ENCODE data around the gene ZNF134. TPM values are rescaled to one million over a fixed set of nuclear protein-coding genes. Genes with fewer than 3 reads are reported as not detected.

The ZNF134 gene
- total and polyA plus RNA-seq, 10 donors = 3.7 to 30.7 (median 19.6) TPM

DNA sequence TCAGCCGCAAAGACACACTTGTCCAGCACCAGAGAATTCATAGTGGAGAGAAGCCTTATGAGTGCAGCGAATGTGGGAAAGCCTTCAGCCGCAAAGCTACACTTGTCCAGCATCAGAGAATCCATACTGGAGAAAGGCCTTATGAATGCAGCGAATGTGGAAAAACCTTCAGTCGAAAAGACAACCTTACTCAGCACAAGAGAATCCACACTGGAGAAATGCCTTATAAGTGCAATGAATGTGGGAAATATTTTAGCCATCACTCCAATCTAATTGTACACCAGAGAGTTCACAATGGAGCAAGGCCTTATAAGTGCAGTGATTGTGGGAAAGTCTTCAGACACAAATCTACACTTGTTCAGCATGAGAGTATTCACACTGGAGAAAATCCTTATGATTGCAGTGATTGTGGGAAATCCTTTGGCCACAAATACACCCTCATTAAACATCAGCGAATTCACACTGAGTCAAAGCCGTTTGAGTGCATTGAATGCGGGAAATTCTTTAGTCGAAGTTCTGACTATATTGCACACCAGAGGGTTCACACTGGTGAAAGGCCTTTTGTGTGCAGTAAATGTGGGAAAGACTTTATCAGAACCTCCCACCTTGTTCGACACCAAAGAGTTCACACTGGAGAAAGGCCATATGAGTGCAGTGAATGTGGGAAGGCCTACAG, 6.8 kb downstream of the ZNF134 start:
- TF ChIP-seq CTCF (IDR thresholded peaks at IDR 0.05 in 8 of 11, conservative IDR thresholded peaks at IDR 0.05 in 3 of 11) (no peak), POLR2A (IDR thresholded peaks at IDR 0.05) (no peak), POLR2AphosphoS5 (IDR thresholded peaks at IDR 0.05) (no peak)
- Histone ChIP-seq H3K36me3 (peaks cover 61 to 95% (median 80%) of the 10 kb centered on the region in 6 donors), H3K27ac (no peak overlapping the region), H3K4me1 (no peaks in the 10 kb centered on the region), H3K9me3 (peaks cover 54 to 100% (median 100%) of the 10 kb centered on the region in 8 donors), H3K4me3 (peak overlapping the region in 1 of 8 donors; percentile 91), H3K27me3 (replicated peaks in 1 of 7) (no peaks in the 10 kb centered on the region)
- 97 to 98% (median 97%) methylated on average over 10 of the region's 10 CpGs for WGBS, 5 donors
- intact Hi-C loops (cut with DNase I; ENCODE audit: low total_unique reads) = no loop called here
- DNase-seq = no peak

DNA sequence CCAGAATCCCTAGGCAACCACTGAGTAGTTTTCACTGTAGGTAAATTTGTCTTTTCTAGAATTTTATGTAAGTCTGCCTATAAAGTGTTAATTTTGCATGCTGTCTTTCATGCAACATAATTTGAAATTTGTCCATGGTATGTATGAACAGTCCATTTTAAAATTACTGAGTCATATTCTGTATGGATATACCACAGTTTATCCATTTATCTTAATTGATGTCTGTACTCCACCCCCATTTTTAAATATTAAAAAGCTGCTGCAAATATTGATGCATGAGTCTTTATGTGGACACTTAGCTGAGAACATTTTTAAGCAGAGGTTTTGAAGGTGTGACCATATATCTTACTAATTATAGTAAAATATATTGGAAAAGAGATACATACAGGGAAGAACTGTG, 9.0 kb downstream of the ZNF134 start:
- TF ChIP-seq POLR2A (IDR thresholded peaks at IDR 0.05) (no peak), CTCF (IDR thresholded peaks at IDR 0.05 in 8 of 11, conservative IDR thresholded peaks at IDR 0.05 in 3 of 11) (no peak), POLR2AphosphoS5 (IDR thresholded peaks at IDR 0.05) (no peak)
- DNase-seq = no peak
- H3K27me3 ChIP-seq (replicated peaks in 1 of 7) = no peaks in the 10 kb centered on the region
- intact Hi-C loops (cut with DNase I; ENCODE audit: low total_unique reads) = no loop called here
- H3K4me3 ChIP-seq = no peak overlapping the region
- H3K4me1 ChIP-seq = no peaks in the 10 kb centered on the region
- H3K9me3 ChIP-seq = peaks cover 50 to 100% (median 100%) of the 10 kb centered on the region in 8 donors
- peaks cover 42 to 73% (median 57%) of the 10 kb centered on the region in 6 donors for H3K36me3 ChIP-seq
- no peak overlapping the region for H3K27ac ChIP-seq

GRCh38 chr19:57632987-57633831, 19.2 kb downstream of the ZNF134 start, which contains the start of gene ZNF211:
Gene ZNF211 (plus strand): TSS chr19:57633168. CDS start chr19:57633347, 179 bp downstream.
- WGBS, 5 donors = 2 to 5% (median 2%) methylated on average over 25 to 59 of the region's 59 CpGs
- H3K27ac ChIP-seq = peak within 1 kb of the TSS; percentile 78 to 90 (median 88)
- peaks cover 7 to 60% (median 49%) of the 10 kb centered on the region in 8 donors for H3K9me3 ChIP-seq
- H3K4me1 ChIP-seq = peaks cover 12 to 24% (median 19%) of the 10 kb centered on the region in 6 donors
- H3K27me3 ChIP-seq (replicated peaks in 1 of 7) = no peaks in the 10 kb centered on the region
- intact Hi-C loops (cut with DNase I; ENCODE audit: low total_unique reads) = no loop called here
- peak; percentile 93 for DNase-seq
- peak within 1 kb of the TSS; percentile 72 to 93 (median 84) for H3K4me3 ChIP-seq
- peaks cover 0 to 47% (median 37%) of the 10 kb centered on the region in 6 donors for H3K36me3 ChIP-seq
- no peak for TF ChIP-seq POLR2A (IDR thresholded peaks at IDR 0.05)
- TF ChIP-seq POLR2AphosphoS5 (IDR thresholded peaks at IDR 0.05) = peak; percentile 84 to 88 (median 86)
- peak in 2 of 11 experiments; percentile 6 to 10 for TF ChIP-seq CTCF (IDR thresholded peaks at IDR 0.05 in 8 of 11, conservative IDR thresholded peaks at IDR 0.05 in 3 of 11)

DNA sequence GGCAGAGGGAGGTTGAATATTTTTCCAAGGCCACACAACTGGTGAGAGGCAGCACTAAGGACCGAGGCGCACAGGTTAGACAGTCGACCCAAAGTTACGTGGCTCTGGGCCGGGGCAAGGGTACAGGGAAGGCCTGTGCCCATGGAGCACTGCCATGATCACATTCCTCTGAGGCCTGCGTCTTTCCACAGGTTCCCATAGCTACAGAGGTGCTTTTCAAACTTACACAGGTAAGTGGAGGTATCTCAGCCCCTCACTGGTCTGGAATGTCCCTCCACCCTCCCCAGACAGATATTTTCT, 19.7 kb downstream of the ZNF134 start:
- WGBS, 5 donors = 66 to 79% (median 76%) methylated on average over 6 of the region's 6 CpGs
- intact Hi-C loops (cut with DNase I; ENCODE audit: low total_unique reads) = no loop called here
- H3K27ac ChIP-seq = peak overlapping the region in 5 of 8 donors; percentile 83 to 90 (median 88)

More for the DNA sequence above, 19.7 kb downstream of the ZNF134 start:
- TF ChIP-seq POLR2AphosphoS5 (IDR thresholded peaks at IDR 0.05) (no peak), CTCF (IDR thresholded peaks at IDR 0.05 in 8 of 11, conservative IDR thresholded peaks at IDR 0.05 in 3 of 11) (no peak), POLR2A (IDR thresholded peaks at IDR 0.05) (no peak)
- Histone ChIP-seq H3K9me3 (peaks cover 9 to 60% (median 50%) of the 10 kb centered on the region in 8 donors), H3K27me3 (replicated peaks in 1 of 7) (no peaks in the 10 kb centered on the region), H3K4me3 (peak overlapping the region; percentile 72 to 93 (median 84)), H3K4me1 (peaks cover 12 to 24% (median 19%) of the 10 kb centered on the region in 6 donors), H3K36me3 (peaks cover 0 to 53% (median 43%) of the 10 kb centered on the region in 6 donors)
- peak; percentile 68 for DNase-seq
